Mesothelial cell of epicardium (in vitro differentiated cells): ENCODE results near the gene CORO6. TPM values are rescaled to one million over a fixed set of nuclear protein-coding genes. Genes with fewer than 3 reads are reported as not detected.

Experiments used
- DNase-seq, 2 experiments: peaks; one replicate each; pipeline ENCODE4 v3.0.0; 2021; ENCODE audit warnings: low spot score in 2 of 2; ENCODE audit not compliant: unreplicated experiment in 2 of 2
- H3K27ac Mint-ChIP-seq: 2 replicates; pipeline ENCODE4 v1.8.0; 2021; ENCODE audit warnings: mixed read lengths
- H3K27me3 Mint-ChIP-seq: 2 replicates; pipeline ENCODE4 v1.8.0; 2021; ENCODE audit warnings: low read depth, mixed read lengths
- H3K36me3 Mint-ChIP-seq: 2 replicates; pipeline ENCODE4 v1.8.0; 2021; ENCODE audit warnings: mixed read lengths
- H3K4me1 Mint-ChIP-seq: 2 replicates; pipeline ENCODE4 v1.8.0; 2021; ENCODE audit warnings: mixed read lengths
- H3K4me3 Mint-ChIP-seq: 2 replicates; pipeline ENCODE4 v1.8.0; 2021; ENCODE audit warnings: mild to moderate bottlenecking, moderate library complexity, mixed read lengths
- H3K9me3 Mint-ChIP-seq: 2 replicates; pipeline ENCODE4 v1.8.0; 2021; ENCODE audit warnings: mixed read lengths
- total RNA-seq: library from RNA; stranded (reverse); gene quantifications from 3 replicates; pipeline ENCODE4 v1.2.1, GENCODE V29; 2021
- TF ChIP-seq, protein P1 (sequence below): fragments of 200-600 bp; sonication (generic); IDR thresholded peaks from one replicate; pipeline ENCODE4 v1.5.0; 2021; ENCODE audit warnings: antibody characterized with exemption; ENCODE audit not compliant: unreplicated experiment

The CORO6 gene
- total RNA-seq, 1 donor from 2014 or later: 3.4 TPM

DNA sequence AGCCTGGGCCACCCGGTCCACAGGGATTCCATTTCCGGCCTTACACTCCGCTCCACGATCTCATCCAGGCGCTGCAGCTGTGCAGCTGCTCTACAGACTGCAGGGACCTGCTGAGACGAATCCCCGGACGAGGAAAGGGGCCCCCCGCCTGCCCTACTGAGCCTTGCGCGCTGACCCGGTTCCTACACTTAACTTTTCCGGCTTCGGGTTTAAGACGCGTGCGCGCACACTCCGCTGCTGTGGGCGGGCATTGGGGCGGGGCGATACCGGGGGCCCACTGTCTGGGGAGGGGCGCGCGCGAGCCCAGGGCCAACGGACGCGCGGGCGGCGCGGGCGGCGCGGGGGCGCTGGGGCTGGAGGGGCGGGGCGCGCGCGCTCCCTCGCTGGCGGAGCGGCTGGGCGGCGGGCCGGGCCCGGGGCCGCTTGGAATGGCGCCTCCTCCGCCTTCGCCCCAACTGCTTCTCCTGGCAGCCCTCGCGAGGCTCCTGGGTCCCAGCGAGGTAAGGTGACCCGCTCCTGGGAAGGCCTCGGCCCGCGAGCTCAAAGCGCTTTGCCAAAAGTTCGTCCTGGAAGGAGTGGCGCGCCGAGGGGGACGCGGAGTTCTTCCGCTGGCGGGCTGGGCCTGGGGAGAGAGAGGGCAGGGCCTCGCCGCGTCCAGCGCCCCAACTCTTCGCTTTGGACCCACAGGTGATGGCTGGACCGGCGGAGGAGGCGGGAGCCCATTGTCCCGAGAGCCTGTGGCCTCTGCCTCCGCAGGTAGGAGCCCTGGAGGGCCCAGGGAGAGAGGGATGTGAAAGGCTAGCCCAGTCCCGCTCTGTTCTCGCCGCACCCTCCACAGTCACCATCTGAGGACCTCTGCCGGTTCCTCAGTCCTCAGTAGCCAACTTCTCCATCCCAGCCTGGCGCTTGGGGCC, 54.1 kb downstream of the CORO6 start, which contains the start of gene TP53I13:
TP53I13 (plus strand) TSS at position 371 of the 914 bp plus-strand sequence; CDS start at position 429, 58 bp downstream.
- Mint-ChIP-seq H3K36me3 (peaks cover 1% of the 10 kb centered on the region), H3K4me1 (peaks cover 31% of the 10 kb centered on the region), H3K4me3 (peak within 1 kb of the TSS; percentile 91), H3K27me3 (peaks cover 26% of the 10 kb centered on the region), H3K27ac (peak within 1 kb of the TSS; percentile 95), H3K9me3 (no peaks in the 10 kb centered on the region)
- TF ChIP-seq, protein P1, sequence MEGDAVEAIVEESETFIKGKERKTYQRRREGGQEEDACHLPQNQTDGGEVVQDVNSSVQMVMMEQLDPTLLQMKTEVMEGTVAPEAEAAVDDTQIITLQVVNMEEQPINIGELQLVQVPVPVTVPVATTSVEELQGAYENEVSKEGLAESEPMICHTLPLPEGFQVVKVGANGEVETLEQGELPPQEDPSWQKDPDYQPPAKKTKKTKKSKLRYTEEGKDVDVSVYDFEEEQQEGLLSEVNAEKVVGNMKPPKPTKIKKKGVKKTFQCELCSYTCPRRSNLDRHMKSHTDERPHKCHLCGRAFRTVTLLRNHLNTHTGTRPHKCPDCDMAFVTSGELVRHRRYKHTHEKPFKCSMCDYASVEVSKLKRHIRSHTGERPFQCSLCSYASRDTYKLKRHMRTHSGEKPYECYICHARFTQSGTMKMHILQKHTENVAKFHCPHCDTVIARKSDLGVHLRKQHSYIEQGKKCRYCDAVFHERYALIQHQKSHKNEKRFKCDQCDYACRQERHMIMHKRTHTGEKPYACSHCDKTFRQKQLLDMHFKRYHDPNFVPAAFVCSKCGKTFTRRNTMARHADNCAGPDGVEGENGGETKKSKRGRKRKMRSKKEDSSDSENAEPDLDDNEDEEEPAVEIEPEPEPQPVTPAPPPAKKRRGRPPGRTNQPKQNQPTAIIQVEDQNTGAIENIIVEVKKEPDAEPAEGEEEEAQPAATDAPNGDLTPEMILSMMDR: no peak
- DNase-seq: peak; percentile 76 to 84

DNA sequence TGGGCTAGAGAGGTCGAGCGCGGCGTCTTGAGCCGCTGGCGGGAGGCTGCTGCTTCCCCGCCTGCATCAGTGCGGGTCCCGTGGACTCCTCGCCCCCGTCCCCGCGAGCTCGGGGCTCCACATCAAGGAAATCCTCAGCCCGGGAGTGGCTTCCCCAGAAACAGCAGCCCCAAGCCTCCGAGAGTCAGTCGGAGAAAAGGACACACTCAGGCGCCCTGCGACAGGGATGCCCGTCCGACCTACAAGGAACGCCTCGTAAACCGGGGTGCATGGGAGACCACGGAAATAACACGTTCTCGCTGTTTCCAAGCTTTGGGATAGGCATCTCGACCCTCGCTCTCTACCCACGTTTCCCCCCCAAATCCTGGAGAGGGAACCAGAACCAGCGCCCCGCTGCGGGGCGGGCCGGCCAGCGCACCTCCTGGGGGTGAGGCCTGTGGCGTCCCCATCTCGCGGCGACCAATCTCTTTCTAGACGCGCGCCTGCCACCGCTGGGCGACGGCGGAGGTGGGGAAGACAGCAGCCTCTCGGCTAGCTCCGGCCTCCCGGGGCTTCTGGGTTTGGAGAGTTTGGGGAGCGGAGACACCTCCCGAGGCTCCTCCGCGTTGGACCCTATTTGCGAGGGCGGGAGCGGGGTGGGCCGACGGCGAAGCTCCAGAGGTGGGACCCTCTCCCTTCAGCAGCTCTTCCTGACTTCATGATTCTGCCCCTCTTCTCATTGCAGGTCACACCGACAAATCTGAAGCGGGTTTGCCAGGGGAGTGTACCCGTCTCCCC, 55.0 kb downstream of the CORO6 start:
- DNase-seq: peak; percentile 30 to 67
- peaks cover 30% of the 10 kb centered on the region for H3K27me3 Mint-ChIP-seq
- peak overlapping the region; percentile 91 for H3K4me3 Mint-ChIP-seq
- H3K9me3 Mint-ChIP-seq: no peaks in the 10 kb centered on the region
- peaks cover 1% of the 10 kb centered on the region for H3K36me3 Mint-ChIP-seq
- peak overlapping the region; percentile 95 for H3K27ac Mint-ChIP-seq
- peaks cover 24% of the 10 kb centered on the region for H3K4me1 Mint-ChIP-seq
- TF ChIP-seq, protein P1: peak; percentile 22

DNA sequence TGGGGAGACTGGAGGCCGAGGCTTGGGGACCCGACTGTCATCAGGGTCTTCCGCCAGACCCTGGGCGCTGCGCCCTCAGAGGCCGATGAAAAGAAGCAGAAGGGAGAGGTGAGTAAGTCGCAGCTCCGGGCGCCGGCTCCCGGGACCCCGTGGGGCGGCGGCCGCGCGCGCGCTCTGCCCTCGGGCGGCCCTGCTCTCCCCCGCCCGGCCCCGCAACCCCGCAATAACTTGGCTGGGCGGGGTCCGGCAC, 55.5 kb downstream of the CORO6 start:
- H3K4me3 Mint-ChIP-seq: peak overlapping the region; percentile 91
- H3K4me1 Mint-ChIP-seq: peaks cover 24% of the 10 kb centered on the region
- no peak overlapping the region for H3K27ac Mint-ChIP-seq
- H3K27me3 Mint-ChIP-seq: peaks cover 34% of the 10 kb centered on the region
- peak; percentile 19 to 52 for DNase-seq
- no peaks in the 10 kb centered on the region for H3K9me3 Mint-ChIP-seq
- TF ChIP-seq, protein P1: no peak
- H3K36me3 Mint-ChIP-seq: peaks cover 1% of the 10 kb centered on the region

DNA sequence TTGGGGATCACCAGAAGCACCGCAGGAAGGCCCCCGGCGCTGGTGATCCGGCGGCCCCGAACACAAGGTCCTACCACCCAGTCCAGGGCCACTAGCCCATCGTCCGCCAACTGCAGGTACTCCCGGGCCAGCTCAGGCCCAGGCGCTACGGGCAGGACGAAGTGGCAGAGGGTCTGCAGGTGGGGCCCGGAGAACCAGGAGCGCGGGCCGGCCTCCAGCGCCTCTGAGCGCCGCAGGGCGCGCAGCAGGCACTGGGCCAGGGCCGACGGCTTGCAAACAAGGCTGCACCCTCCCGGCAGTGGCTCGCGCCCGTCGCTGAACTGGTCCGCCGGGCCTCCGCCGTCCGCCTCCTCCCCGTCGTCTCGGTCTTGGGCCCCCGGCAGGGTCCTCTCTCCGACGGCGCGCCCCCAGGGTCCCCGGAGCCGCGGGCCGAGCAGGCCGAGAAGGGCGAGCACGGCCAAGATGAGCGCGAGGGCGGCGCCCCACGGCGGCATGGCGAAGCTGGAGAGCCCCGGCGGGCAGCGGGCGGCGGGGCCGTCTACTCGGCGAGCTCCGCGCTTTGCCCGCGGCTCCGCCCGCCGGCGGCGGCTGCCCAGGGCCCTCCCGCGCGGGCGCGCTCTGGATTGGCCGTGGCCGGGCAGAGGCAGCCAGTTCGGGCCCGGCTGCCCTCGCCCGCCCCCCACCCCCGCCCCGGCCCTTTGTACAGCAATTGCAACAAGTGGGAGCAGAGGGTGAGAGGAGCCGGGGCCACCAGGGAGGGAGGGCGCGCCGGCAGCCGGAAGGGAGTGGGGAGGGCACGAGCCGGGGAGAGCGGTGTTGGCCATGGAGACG, 56.0 kb downstream of the CORO6 start, which contains the start of gene ABHD15:
ABHD15 (minus strand) TSS at position 565 of the 831 bp plus-strand sequence; CDS start at position 494, 71 bp downstream.
- H3K27ac Mint-ChIP-seq: peak within 1 kb of the TSS; percentile 34
- H3K36me3 Mint-ChIP-seq: peaks cover 1% of the 10 kb centered on the region
- TF ChIP-seq, protein P1: no peak
- H3K27me3 Mint-ChIP-seq: peaks cover 39% of the 10 kb centered on the region
- peak within 1 kb of the TSS; percentile 91 for H3K4me3 Mint-ChIP-seq
- no peaks in the 10 kb centered on the region for H3K9me3 Mint-ChIP-seq
- peak; percentile 20 to 73 for DNase-seq
- peaks cover 24% of the 10 kb centered on the region for H3K4me1 Mint-ChIP-seq
